ENCODE data around the gene KIF3A.

DNA sequence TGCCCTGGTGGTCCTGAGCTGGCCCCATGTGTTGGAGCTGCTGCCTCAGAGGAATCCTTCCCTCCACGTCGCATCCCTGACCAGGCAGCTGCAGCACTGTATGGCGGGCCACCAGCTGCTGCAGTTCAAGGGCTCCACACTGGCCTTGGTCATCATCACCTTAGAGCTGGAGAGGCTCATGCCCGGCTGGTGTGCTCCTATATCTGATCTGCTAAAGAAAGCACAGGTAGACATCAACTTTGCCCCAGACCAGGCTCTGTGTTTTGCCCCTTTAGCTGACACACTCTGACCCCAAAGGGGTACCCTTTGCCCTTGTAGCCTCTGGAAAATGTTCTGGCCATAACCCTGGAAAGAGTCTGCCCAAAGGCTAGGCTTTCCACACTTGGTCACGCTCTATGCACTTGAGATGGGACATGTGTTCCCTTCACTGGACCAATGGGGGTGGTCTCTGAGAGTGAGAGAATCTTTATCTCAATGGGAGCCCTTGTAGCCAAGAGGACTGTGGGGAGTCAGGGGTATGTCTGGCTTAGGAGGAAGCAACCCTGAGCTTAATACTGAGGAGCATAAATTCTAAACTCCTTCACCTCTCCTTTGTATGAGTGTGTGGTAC is 14.7 kb upstream of the KIF3A start:
- TF ChIP-seq, protein P1, sequence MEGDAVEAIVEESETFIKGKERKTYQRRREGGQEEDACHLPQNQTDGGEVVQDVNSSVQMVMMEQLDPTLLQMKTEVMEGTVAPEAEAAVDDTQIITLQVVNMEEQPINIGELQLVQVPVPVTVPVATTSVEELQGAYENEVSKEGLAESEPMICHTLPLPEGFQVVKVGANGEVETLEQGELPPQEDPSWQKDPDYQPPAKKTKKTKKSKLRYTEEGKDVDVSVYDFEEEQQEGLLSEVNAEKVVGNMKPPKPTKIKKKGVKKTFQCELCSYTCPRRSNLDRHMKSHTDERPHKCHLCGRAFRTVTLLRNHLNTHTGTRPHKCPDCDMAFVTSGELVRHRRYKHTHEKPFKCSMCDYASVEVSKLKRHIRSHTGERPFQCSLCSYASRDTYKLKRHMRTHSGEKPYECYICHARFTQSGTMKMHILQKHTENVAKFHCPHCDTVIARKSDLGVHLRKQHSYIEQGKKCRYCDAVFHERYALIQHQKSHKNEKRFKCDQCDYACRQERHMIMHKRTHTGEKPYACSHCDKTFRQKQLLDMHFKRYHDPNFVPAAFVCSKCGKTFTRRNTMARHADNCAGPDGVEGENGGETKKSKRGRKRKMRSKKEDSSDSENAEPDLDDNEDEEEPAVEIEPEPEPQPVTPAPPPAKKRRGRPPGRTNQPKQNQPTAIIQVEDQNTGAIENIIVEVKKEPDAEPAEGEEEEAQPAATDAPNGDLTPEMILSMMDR (IDR thresholded peaks at IDR 0.05), result no peak
- no peak for TF ChIP-seq EZH2 (IDR thresholded peaks at IDR 0.05)
- TF ChIP-seq EZH2phosphoT487 (IDR thresholded peaks at IDR 0.05), result no peak
